Kidney glomerular epithelial cell (primary cell): ENCODE data around the gene BMP7.

Source experiments
- DNase-seq: peaks from one replicate; lab custom pipeline; 2025; lab: John Stamatoyannopoulos, UW

Gene BMP7

GRCh38 chr20:57189713-57190112, 76.7 kb downstream of the BMP7 start:
- DNase-seq, result no peak

- no peak for DNase-seq
Observed at GRCh38 chr20:57188576-57189079, 77.8 kb downstream of the BMP7 start.

- no peak for DNase-seq
Observed at GRCh38 chr20:57188056-57188455, 78.4 kb downstream of the BMP7 start.

GRCh38 chr20:57187068-57187634, 79.3 kb downstream of the BMP7 start:
- DNase-seq, result no peak

- DNase-seq, result no peak
Observed at GRCh38 chr20:57186192-57186591, 80.2 kb downstream of the BMP7 start.

- no peak for DNase-seq
Observed at GRCh38 chr20:57185188-57185743, 81.2 kb downstream of the BMP7 start.

- no peak for DNase-seq
Observed at GRCh38 chr20:57183457-57184009, 82.9 kb downstream of the BMP7 start.

- DNase-seq, result no peak
Observed at GRCh38 chr20:57181639-57182038, 84.8 kb downstream of the BMP7 start.

- DNase-seq, result no peak
Observed at GRCh38 chr20:57180954-57181353, 85.5 kb downstream of the BMP7 start.

- DNase-seq, result no peak
Observed at GRCh38 chr20:57180387-57180786, 86.1 kb downstream of the BMP7 start.

GRCh38 chr20:57179265-57179664, 87.2 kb downstream of the BMP7 start:
- DNase-seq, result no peak

GRCh38 chr20:57178582-57179111, 87.8 kb downstream of the BMP7 start:
- no peak for DNase-seq

- no peak for DNase-seq
Observed at GRCh38 chr20:57177636-57178280, 88.7 kb downstream of the BMP7 start.

GRCh38 chr20:57176842-57177241, 89.6 kb downstream of the BMP7 start:
- DNase-seq, result no peak

- DNase-seq, result no peak
Observed at GRCh38 chr20:57175397-57176010, 90.9 kb downstream of the BMP7 start.

GRCh38 chr20:57174737-57175136, 91.7 kb downstream of the BMP7 start:
- DNase-seq, result no peak

GRCh38 chr20:57173986-57174385, 92.5 kb downstream of the BMP7 start:
- DNase-seq, result no peak

GRCh38 chr20:57173041-57173440, 93.4 kb downstream of the BMP7 start:
- no peak for DNase-seq

- no peak for DNase-seq
Observed at GRCh38 chr20:57170343-57170742, 96.1 kb downstream of the BMP7 start.

GRCh38 chr20:57169162-57169561, 97.3 kb downstream of the BMP7 start:
- DNase-seq, result no peak

- no peak for DNase-seq
Observed at GRCh38 chr20:57167971-57168701, 98.3 kb downstream of the BMP7 start.

- DNase-seq, result no peak
Observed at GRCh38 chr20:57167292-57167655, 99.2 kb downstream of the BMP7 start.
